Measurements from ENCODE around the gene MOG.

DNA sequence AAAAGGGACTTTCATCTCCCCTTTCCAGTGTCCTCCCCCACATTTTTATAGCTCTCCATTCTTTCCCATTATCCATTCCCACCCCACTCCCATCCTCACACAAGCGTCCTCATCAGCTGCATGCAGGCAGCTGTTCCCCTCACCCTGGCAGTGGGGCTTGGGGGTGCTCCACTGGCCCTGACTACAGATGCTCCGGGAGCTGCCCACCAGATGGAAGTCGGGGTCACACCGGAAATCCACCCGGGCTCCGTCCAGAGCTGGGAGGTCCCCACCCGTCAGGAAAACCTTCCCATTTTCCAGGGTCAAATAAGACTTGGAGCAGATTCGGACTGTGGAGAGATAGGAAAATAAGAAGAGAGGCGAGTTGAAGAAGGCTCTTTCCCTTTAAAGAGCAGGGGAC is 26.6 kb upstream of the MOG start:
- TF ChIP-seq POLR2A (IDR thresholded peaks at IDR 0.05; ENCODE audit: low read depth, low read length) = no peak
- no peak for TF ChIP-seq POLR2AphosphoS5 (IDR thresholded peaks at IDR 0.05; ENCODE audit: low read depth, low read length)
- TF ChIP-seq SPI1 (IDR thresholded peaks at IDR 0.05; ENCODE audit: low read depth, low read length) = no peak
- TF ChIP-seq TAF1 (IDR thresholded peaks at IDR 0.05; ENCODE audit: low read depth, low read length) = no peak
